H1 (cell line): ENCODE data around the gene GNAO1. TPM values are rescaled to one million over a fixed set of nuclear protein-coding genes. Genes with fewer than 3 reads are reported as not detected.

Source experiments
- CTCF ChIA-PET: fragments of 300-600 bp; sonication (Branson Sonifier 250); formaldehyde crosslinking; loops from one replicate; lab custom pipeline; 2021; ENCODE audit not compliant: partially characterized antibody; lab: Charles Lee
- POLR2A ChIA-PET: fragments of 300-600 bp; sonication (Branson Sonifier 250); formaldehyde crosslinking; loops from one replicate; lab custom pipeline; 2021; ENCODE audit warnings: inconsistent platforms; ENCODE audit not compliant: partially characterized antibody; lab: Charles Lee
- DNase-seq, 2 experiments: peaks; one replicate each; pipeline versions ENCODE4 v3.0.0 to v3.0.0-alpha.2; 2010 to 2022; ENCODE audit warnings: low spot score in 2 of 2, low read depth in 1 of 2, mixed read lengths in 1 of 2
- FAIRE-seq: peaks from 2 replicates; lab custom pipeline; 2011; peaks lifted over from hg19 to GRCh38; lab: Jason Lieb, UNC
- H2AFZ ChIP-seq: 2 replicates; pipeline ENCODE4 v1.8.1; 2012; ENCODE audit warnings: low read length, inconsistent platforms
- H2AK5ac ChIP-seq: 2 replicates; pipeline ENCODE4 v1.6.1; 2013; ENCODE audit warnings: low read depth, low read length
- H2BK120ac ChIP-seq: replicated peaks from 2 replicates; pipeline ENCODE3; 2013; ENCODE audit warnings: low read depth, low read length, inconsistent platforms
- H2BK12ac ChIP-seq: 2 replicates; pipeline ENCODE4 v1.6.1; 2013; ENCODE audit warnings: low read depth, low read length
- H2BK15ac ChIP-seq: 2 replicates; pipeline ENCODE4 v1.6.1; 2013; ENCODE audit warnings: low read length
- H2BK20ac ChIP-seq: 2 replicates; pipeline ENCODE4 v1.6.1; 2013; ENCODE audit warnings: low read length
- H2BK5ac ChIP-seq: 2 replicates; pipeline ENCODE4 v1.6.1; 2013; ENCODE audit warnings: low read depth, low read length
- H3K14ac ChIP-seq: 2 replicates; pipeline ENCODE4 v1.6.1; 2013; ENCODE audit warnings: inconsistent platforms; ENCODE audit not compliant: insufficient read length
- H3K18ac ChIP-seq: 2 replicates; pipeline ENCODE4 v1.6.1; 2013; ENCODE audit warnings: low read length; ENCODE audit errors: extremely low read depth
- H3K23ac ChIP-seq: 2 replicates; pipeline ENCODE4 v1.6.1; 2013; ENCODE audit warnings: inconsistent platforms; ENCODE audit not compliant: insufficient read length
- H3K23me2 ChIP-seq: 2 replicates; pipeline ENCODE4 v1.6.1; 2013; ENCODE audit warnings: low read depth, low read length
- H3K27ac ChIP-seq: 2 replicates; pipeline ENCODE4 v1.6.1; 2011; ENCODE audit warnings: low read depth, low read length, inconsistent platforms
- H3K27me3 ChIP-seq, 4 experiments: replicated peaks in 1 of 4; 1 replicate in 1 of 4; 2 replicates in 3 of 4; pipeline versions ENCODE4 v1.6.1 to v1.8.1; 2011 to 2013; ENCODE audit warnings: low read length in 3 of 4, mild to moderate bottlenecking in 3 of 4, inconsistent platforms in 2 of 4, mixed read lengths in 2 of 4, moderate library complexity in 1 of 4; ENCODE audit not compliant: control insufficient read depth in 3 of 4, insufficient read depth in 3 of 4; ENCODE audit errors: extremely low read depth in 1 of 4
- H3K36me3 ChIP-seq, 4 experiments: 2 replicates each; pipeline versions ENCODE4 v1.6.1 to v1.8.1; 2011 to 2013; ENCODE audit warnings: mild to moderate bottlenecking in 4 of 4, low read length in 3 of 4, moderate library complexity in 2 of 4, control low read depth in 1 of 4, inconsistent platforms in 1 of 4; ENCODE audit not compliant: insufficient read depth in 4 of 4, control insufficient read depth in 2 of 4
- H3K4ac ChIP-seq: replicated peaks from 2 replicates; pipeline ENCODE3; 2013; ENCODE audit warnings: low read length, low read depth, mixed read lengths, inconsistent platforms; ENCODE audit not compliant: insufficient read length
- H3K4me1 ChIP-seq, 4 experiments: replicated peaks in 1 of 4; 1 replicate in 1 of 4; 2 replicates in 3 of 4; pipeline versions ENCODE4 v1.6.1 to v1.8.1; 2011 to 2013; ENCODE audit warnings: low read length in 3 of 4, inconsistent platforms in 2 of 4, mixed read lengths in 1 of 4; ENCODE audit not compliant: insufficient read depth in 4 of 4, control insufficient read depth in 3 of 4
- H3K4me2 ChIP-seq, 2 experiments: 2 replicates each; pipeline versions ENCODE4 v1.6.1 to v1.8.1; 2011 to 2013; ENCODE audit warnings: low read depth in 2 of 2, low read length in 2 of 2, control low read depth in 1 of 2, inconsistent platforms in 1 of 2, mild to moderate bottlenecking in 1 of 2; ENCODE audit not compliant: insufficient read depth in 1 of 2
- H3K4me3 ChIP-seq, 4 experiments: fragments of 200-600, 300-600 bp in 1 of 4; sonication (generic), shearing (Covaris generic), sonication (Bioruptor Twin) in 1 of 4; 2 replicates each; pipeline versions ENCODE4 v1.5.1 to v1.8.1; 2011 to 2016; ENCODE audit warnings: low read length in 4 of 4, low read depth in 3 of 4, control low read depth in 2 of 4, inconsistent platforms in 2 of 4, mild to moderate bottlenecking in 2 of 4, mixed read lengths in 1 of 4, moderate library complexity in 1 of 4; ENCODE audit not compliant: insufficient read depth in 2 of 4; ENCODE audit errors: extremely low read depth in 1 of 4
- H3K56ac ChIP-seq: replicated peaks from 2 replicates; pipeline ENCODE3; 2013; ENCODE audit warnings: low read depth, mild to moderate bottlenecking, mixed read lengths, low read length, inconsistent platforms; ENCODE audit not compliant: insufficient read length
- H3K79me1 ChIP-seq: 2 replicates; pipeline ENCODE4 v1.6.1; 2013; ENCODE audit warnings: low read depth, low read length, control low read depth
- H3K79me2 ChIP-seq, 2 experiments: 2 replicates each; pipeline versions ENCODE4 v1.6.1 to v1.8.1; 2012 to 2013; ENCODE audit warnings: low read length in 2 of 2, mild to moderate bottlenecking in 2 of 2, inconsistent platforms in 1 of 2; ENCODE audit not compliant: insufficient read depth in 2 of 2, control insufficient read depth in 1 of 2
- H3K9ac ChIP-seq, 4 experiments: replicated peaks in 1 of 4; 1 replicate in 1 of 4; 2 replicates in 3 of 4; pipeline versions ENCODE4 v1.6.1 to v1.8.1; 2011 to 2013; ENCODE audit warnings: low read depth in 3 of 4, low read length in 3 of 4, control low read depth in 2 of 4, mild to moderate bottlenecking in 2 of 4, moderate library complexity in 2 of 4, inconsistent platforms in 1 of 4; ENCODE audit errors: extremely low read depth in 1 of 4
- H3K9me3 ChIP-seq, 2 experiments: 2 replicates each; pipeline versions ENCODE4 v1.6.1 to v1.8.1; 2012 to 2013; ENCODE audit warnings: mild to moderate bottlenecking in 2 of 2, moderate library complexity in 2 of 2, control low read depth in 1 of 2, inconsistent platforms in 1 of 2, low read depth in 1 of 2, low read length in 1 of 2, mixed read lengths in 1 of 2; ENCODE audit not compliant: insufficient read depth in 2 of 2
- H4K20me1 ChIP-seq, 2 experiments: replicated peaks in 1 of 2; 2 replicates each; pipeline versions ENCODE3 to v1.8.1; 2011 to 2013; ENCODE audit warnings: inconsistent platforms in 2 of 2, low read length in 2 of 2, mild to moderate bottlenecking in 1 of 2; ENCODE audit not compliant: insufficient read depth in 2 of 2, control insufficient read depth in 1 of 2
- H4K5ac ChIP-seq: 2 replicates; pipeline ENCODE4 v1.6.1; 2013; ENCODE audit warnings: low read length, low read depth, mixed read lengths, inconsistent platforms; ENCODE audit not compliant: insufficient read length
- H4K8ac ChIP-seq: 2 replicates; pipeline ENCODE4 v1.8.0; 2013; ENCODE audit warnings: mild to moderate bottlenecking, moderate library complexity, low read length, inconsistent platforms; ENCODE audit not compliant: insufficient read depth; ENCODE audit errors: extremely low read depth
- H4K91ac ChIP-seq: replicated peaks from 2 replicates; pipeline ENCODE3; 2013; ENCODE audit warnings: low read length, mixed read lengths, inconsistent platforms; ENCODE audit not compliant: insufficient read length
- BRCA1 ChIP-seq: IDR thresholded peaks from 2 replicates; pipeline ENCODE4 v1.6.1; 2012; ENCODE audit warnings: low read depth, low read length, improper control_type of control experiment
- CBX5 ChIP-seq: fragments of 300-800, 300-1000 bp; sonication (generic); IDR thresholded peaks from 2 replicates; pipeline ENCODE4 v1.7.1; 2016; ENCODE audit warnings: antibody characterized with exemption, low read length, low read depth
- CTBP2 ChIP-seq: IDR thresholded peaks from 2 replicates; pipeline ENCODE4 v1.7.0; 2011; ENCODE audit warnings: borderline replicate concordance, mild to moderate bottlenecking, moderate library complexity, mixed read lengths, low read length; ENCODE audit not compliant: insufficient read depth, insufficient read length
- NRF1 ChIP-seq: IDR thresholded peaks from 2 replicates; pipeline ENCODE4 v1.6.1; 2011; ENCODE audit warnings: mild to moderate bottlenecking, low read depth, low read length, improper control_type of control experiment
- RAD21 ChIP-seq, 2 experiments: IDR thresholded peaks in 1 of 2; conservative IDR thresholded peaks in 1 of 2; 2 replicates each; pipeline ENCODE4 v1.6.1; 2011; ENCODE audit warnings: low read depth in 2 of 2, low read length in 2 of 2, improper control_type of control experiment in 1 of 2, inconsistent platforms in 1 of 2, mild to moderate bottlenecking in 1 of 2, moderate library complexity in 1 of 2
- RXRA ChIP-seq: IDR thresholded peaks from 2 replicates; pipeline ENCODE4 v1.6.1; 2011; ENCODE audit warnings: low read depth, mild to moderate bottlenecking, low read length, moderate library complexity; ENCODE audit not compliant: insufficient read depth
- SIRT6 ChIP-seq: IDR thresholded peaks from one replicate; pipeline ENCODE4 v1.7.1; 2012; ENCODE audit warnings: low read length, inconsistent platforms
- SIX5 ChIP-seq: IDR thresholded peaks from 2 replicates; pipeline ENCODE4 v1.6.1; 2011; ENCODE audit warnings: mild to moderate bottlenecking, low read depth, low read length
- TBP ChIP-seq: IDR thresholded peaks from 2 replicates; pipeline ENCODE4 v1.6.1; 2011; ENCODE audit warnings: low read depth, low read length, improper control_type of control experiment
- YY1 ChIP-seq: IDR thresholded peaks from 2 replicates; pipeline ENCODE4 v1.6.1; 2011; ENCODE audit warnings: low read depth, mild to moderate bottlenecking, low read length
- WGBS, 2 experiments: shearing (Covaris generic) in 1 of 2; methylation state at CpG; one replicate each; pipeline versions ENCODE4 v1.1.6 to v1.1.7; 2013 to 2015; ENCODE audit warnings: low lambda C conversion rate in 2 of 2, mixed read lengths in 2 of 2, inconsistent platforms in 1 of 2, low coverage in 1 of 2, missing lambda C conversion rate in 1 of 2; ENCODE audit not compliant: insufficient replicate concordance in 2 of 2, insufficient coverage in 1 of 2, insufficient read length in 1 of 2; ENCODE audit errors: extremely low coverage in 1 of 2, missing lambda C conversion rate in 1 of 2; 5-methylcytosine and 5-hydroxymethylcytosine counted together
- polyA plus RNA-seq, 7 experiments: library from polyadenylated mRNA; depleted of rRNA in 3 of 7; stranded (reverse) in 5 of 7; unstranded in 2 of 7; fragments of >200 nt in 5 of 7; fragments of 200-250 nt in 2 of 7; gene quantifications; 1 replicate in 5 of 7; 2 replicates in 1 of 7; 4 replicates in 1 of 7; pipeline versions ENCODE4 v1.2.1 to v1.2.3, GENCODE V29; 2011 to 2013; ENCODE audit warnings: missing spikeins in 2 of 7, mixed read lengths in 2 of 7
- total RNA-seq: library from RNA; stranded (reverse); fragmentation: NEBNext Ultra II Directional; extraction: Animal tissue kit (Norgen Biotek cat#: 25700); gene quantifications from 2 replicates; pipeline ENCODE4 v1.2.1, GENCODE V29; 2021
- TF ChIP-seq, protein P1 (sequence below): IDR thresholded peaks from 2 replicates; pipeline ENCODE4 v1.6.1; 2011; ENCODE audit warnings: low read length, improper control_type of control experiment

Gene GNAO1
- total and polyA plus RNA-seq, 2 of the 8 experiments (the other 6 are each of a cell fraction or from before 2014, with no cell fraction given): 6.7 to 34.4 TPM

DNA sequence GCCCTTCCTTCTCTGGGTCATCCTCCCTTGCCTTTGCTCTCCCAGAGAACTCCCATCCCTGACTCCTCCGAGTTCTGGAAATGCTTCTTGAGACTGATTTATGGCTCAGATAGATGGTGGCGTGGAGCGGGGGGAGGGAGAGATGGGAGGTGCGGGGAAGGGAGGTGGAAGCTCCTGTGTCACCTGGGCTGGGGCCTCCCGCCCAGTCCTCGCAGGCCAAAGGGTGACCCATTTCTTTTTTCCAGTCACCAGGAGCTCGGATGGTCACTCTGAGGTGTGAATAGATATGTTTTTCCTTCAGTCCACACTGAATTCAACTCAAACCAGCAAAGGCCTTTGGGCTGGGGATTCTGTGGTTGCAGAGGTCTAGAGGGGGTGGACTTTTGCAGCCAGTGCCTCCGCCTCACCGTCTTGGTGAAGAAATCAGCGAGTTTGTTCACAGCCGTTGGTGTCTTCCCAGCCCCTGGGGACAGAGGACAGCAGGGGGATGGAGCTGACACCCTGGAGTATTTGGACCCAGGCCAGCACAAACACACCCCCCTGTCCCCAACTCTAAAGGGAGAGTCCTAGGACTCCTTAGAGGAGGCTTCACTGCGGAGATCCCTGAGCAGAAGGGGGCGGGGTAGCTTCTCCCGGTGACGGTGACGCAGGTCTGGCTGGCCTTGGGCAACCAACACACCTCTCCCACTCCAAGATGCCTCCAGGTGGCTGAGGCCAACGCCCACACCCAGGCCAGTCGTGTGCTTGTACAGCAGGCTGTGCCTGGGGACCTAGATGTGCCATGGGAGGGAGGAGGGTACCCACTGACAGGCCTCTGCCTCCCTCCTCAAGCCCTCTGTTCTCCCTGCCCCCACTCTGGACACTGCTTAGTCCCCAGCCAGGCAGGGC lies 153.5 kb downstream of the GNAO1 start:
- no peak overlapping the region for H3K4ac ChIP-seq
- no peak overlapping the region for H4K91ac ChIP-seq
- H3K9ac ChIP-seq: no peak overlapping the region
- no peak overlapping the region for H4K8ac ChIP-seq
- H3K4me2 ChIP-seq: no peak overlapping the region
- H2BK20ac ChIP-seq: no peak overlapping the region
- H3K79me2 ChIP-seq: no peaks in the 10 kb centered on the region
- ChIA-PET CTCF (interaction anchor here (1.4 kb wide), 1 partner anchor 11 kb away, joined by 9 read pairs; no protein-coding TSS in a partner anchor), POLR2A (interaction anchor here (0.5 kb wide), 1 partner anchor 317 kb away, joined by 3 read pairs; no protein-coding TSS in a partner anchor)
- FAIRE-seq (no peak), DNase-seq (no peak)
- no peaks in the 10 kb centered on the region for H3K4me1 ChIP-seq
- no peak overlapping the region for H2AFZ ChIP-seq
- no peaks in the 10 kb centered on the region for H3K9me3 ChIP-seq
- H3K18ac ChIP-seq: no peak overlapping the region
- no peak overlapping the region for H3K23ac ChIP-seq
- no peak overlapping the region for H2BK12ac ChIP-seq
- H3K79me1 ChIP-seq: no peaks in the 10 kb centered on the region
- 81% methylated on average over 17 of the region's 18 CpGs; no CpG with 5 or more reads in 1 of the 2 experiments for WGBS, 2 experiments
- no peak overlapping the region for H3K14ac ChIP-seq
- H3K56ac ChIP-seq: no peak overlapping the region
- no peak overlapping the region for H2AK5ac ChIP-seq
- H3K4me3 ChIP-seq: no peak overlapping the region
- no peak overlapping the region for H2BK120ac ChIP-seq
- no peak overlapping the region; the same call in 1 of the 2 replicates for H2BK5ac ChIP-seq
- no peak overlapping the region for H4K5ac ChIP-seq
- 0 out of 8 replicates have a peak, but pooled peaks cover 0 to 2% (median 0%) of the 10 kb centered on the region in 4 experiments for H3K36me3 ChIP-seq
- H4K20me1 ChIP-seq: no peaks in the 10 kb centered on the region
- no peak overlapping the region for H3K27ac ChIP-seq
- H3K23me2 ChIP-seq: no peaks in the 10 kb centered on the region
- no peak overlapping the region for H2BK15ac ChIP-seq
- H3K27me3 ChIP-seq: no peaks in the 10 kb centered on the region
- no peak for TF ChIP-seq RXRA
- TF ChIP-seq YY1: no peak
- no peak for TF ChIP-seq BRCA1
- no peak for TF ChIP-seq CBX5
- TF ChIP-seq, protein P1, sequence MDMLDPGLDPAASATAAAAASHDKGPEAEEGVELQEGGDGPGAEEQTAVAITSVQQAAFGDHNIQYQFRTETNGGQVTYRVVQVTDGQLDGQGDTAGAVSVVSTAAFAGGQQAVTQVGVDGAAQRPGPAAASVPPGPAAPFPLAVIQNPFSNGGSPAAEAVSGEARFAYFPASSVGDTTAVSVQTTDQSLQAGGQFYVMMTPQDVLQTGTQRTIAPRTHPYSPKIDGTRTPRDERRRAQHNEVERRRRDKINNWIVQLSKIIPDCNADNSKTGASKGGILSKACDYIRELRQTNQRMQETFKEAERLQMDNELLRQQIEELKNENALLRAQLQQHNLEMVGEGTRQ: no peak
- no peak for TF ChIP-seq RAD21 (IDR thresholded peaks at IDR 0.05 in 1 of 2, conservative IDR thresholded peaks at IDR 0.05 in 1 of 2; ENCODE audit: low read depth in 2 of 2, low read length in 2 of 2)
- TF ChIP-seq CTBP2: no peak
- TF ChIP-seq SIX5: no peak
- no peak for TF ChIP-seq TBP
- TF ChIP-seq SIRT6: no peak
- no peak for TF ChIP-seq NRF1
